Measurements from ENCODE around the gene CORO2A.

GRCh38 chr9:98127226-98127625 lies 65.2 kb downstream of the CORO2A start:
- TF ChIP-seq CTCF (IDR thresholded peaks at IDR 0.05) (no peak), ZFX (IDR thresholded peaks at IDR 0.05; ENCODE audit: borderline replicate concordance) (no peak)
